Heart left ventricle (tissue), 13 donors: Measurements from ENCODE around the gene HLA-E.

ENCODE experiments used
- CTCF ChIP-seq, 12 donors: fragments of 200-600 bp; sonication (generic) in 4 of 12; IDR thresholded peaks; one replicate each; pipeline versions ENCODE4 v1.5.0 to v1.8.0; 2018 to 2022; ENCODE audit warnings: antibody characterized with exemption in 12 of 12, mild to moderate bottlenecking in 5 of 12
- POLR2A ChIP-seq, 2 donors: fragments of 450-650 bp; IDR thresholded peaks; one replicate each; pipeline ENCODE4 v1.6.1; 2017; ENCODE audit warnings: antibody characterized with exemption in 2 of 2, mild to moderate bottlenecking in 2 of 2, moderate library complexity in 2 of 2
- donor health status: ischemic (EF 13 %, LVEDD 7.1; RV severe dilation, severe dysfunction).
- donor health status: DM: no; HTN: yes; CAD: no.
- donor health status: DM: no; HTN: no; CAD: no.
- donor health status: ischemic (EF 25% LVEDD 6.9; RV normal size, moderate dysfunction).
- donor health status: ischemic (EF 25% LVEDD 5.7; RV mildly dilated, moderate dysfunction).
- donor health status: ischemic (EF 35%, LVEDD 5.7; RV mildly dilated, moderate dysfunction).
- donor health status: nonischemic (EF 11% LVEDD 7.7; RV severe dilation, severe dysfunction).
- donor health status: DM: yes; HTN: yes; CAD: no.
- donor health status: PGD.
- donor health status: ischemic (EF 29% LVEDD 5.4; RV normal size, mild dysfunction).
- donor health status: nonischemic (EF 23%, LVEDD 6.1; RV moderate dilation, normal function).

- TF ChIP-seq CTCF (IDR thresholded peaks at IDR 0.05) (no peak), POLR2A (IDR thresholded peaks at IDR 0.05) (no peak)
These were observed 44.9 kb upstream of the HLA-E start for GRCh38 chr6:30444451-30444742.
